Stomach (tissue), 9 donors: ENCODE data around the gene ISG20L2. TPM values are rescaled to one million over a fixed set of nuclear protein-coding genes. Genes with fewer than 3 reads are reported as not detected.
A peak's percentile ranks its signal among the peaks of the same experiment; 100 is the strongest.

ENCODE experiments used
- DNase-seq, 2 donors: peaks; one replicate each; pipeline versions ENCODE4 v3.0.0 to v3.0.0-alpha.2; 2013 to 2019
- H3K27ac ChIP-seq, 5 donors: fragments of 200-600 bp in 4 of 5; sonication (generic) in 4 of 5; one replicate each; pipeline ENCODE4 v1.5.1; 2013 to 2019; ENCODE audit warnings: mild to moderate bottlenecking in 1 of 5, moderate library complexity in 1 of 5
- H3K27me3 ChIP-seq, 3 donors: fragments of 200-600 bp; sonication (generic); one replicate each; pipeline ENCODE4 v1.5.1; 2017 to 2019; ENCODE audit warnings: mixed run types in 1 of 3
- H3K36me3 ChIP-seq, 4 donors: fragments of 200-600 bp; sonication (generic); 1 replicate in 3 of 4; 2 replicates in 1 of 4; pipeline ENCODE4 v1.5.1; 2016 to 2019
- H3K4me1 ChIP-seq, 4 donors: fragments of 200-600 bp; sonication (generic); one replicate each; pipeline ENCODE4 v1.5.1; 2016 to 2019
- H3K4me3 ChIP-seq, 4 donors: fragments of 200-600 bp; sonication (generic) in 3 of 4; one replicate each; pipeline ENCODE4 v1.5.1; 2016 to 2019; ENCODE audit warnings: mild to moderate bottlenecking in 1 of 4
- H3K9me3 ChIP-seq, 4 donors: fragments of 200-600 bp; sonication (generic); one replicate each; pipeline ENCODE4 v1.5.1; 2016 to 2019
- CTCF ChIP-seq, 7 experiments: fragments of 450-650 bp in 4 of 7; fragments of 200-600 bp in 3 of 7; sonication (generic) in 3 of 7; IDR thresholded peaks; one replicate each; pipeline ENCODE4 v1.5.1; 2016 to 2019; ENCODE audit warnings: antibody characterized with exemption in 7 of 7, control low read depth in 2 of 7, mild to moderate bottlenecking in 1 of 7
- EP300 ChIP-seq: sonication (generic); formaldehyde crosslinking; IDR thresholded peaks from one replicate; pipeline ENCODE4 v1.6.1; 2017; ENCODE audit warnings: antibody characterized with exemption
- POLR2A ChIP-seq, 4 donors: fragments of 450-650 bp; IDR thresholded peaks; one replicate each; pipeline ENCODE4 v1.6.1; 2016; ENCODE audit warnings: antibody characterized with exemption in 4 of 4, control low read depth in 2 of 4, mild to moderate bottlenecking in 1 of 4, moderate library complexity in 1 of 4
- POLR2AphosphoS5 ChIP-seq, 3 donors: sonication (generic); formaldehyde crosslinking; IDR thresholded peaks; one replicate each; pipeline ENCODE4 v1.6.1; 2016; ENCODE audit warnings: antibody characterized with exemption in 3 of 3
- WGBS, 5 donors: extraction: QIAGEN DNeasy Blood & Tissue Kit in 3 of 5; methylation state at CpG; one replicate each; pipeline versions ENCODE4 v1.1.5 to v1.1.7; 2013 to 2018; 5-methylcytosine and 5-hydroxymethylcytosine counted together
- intact Hi-C: fragments of 100-400 bp; cut with DNase I; formaldehyde crosslinking; loops from one replicate; pipeline ENCODE4 v1.15.1; 2023; ENCODE audit warnings: low total_unique reads
- polyA plus RNA-seq, 3 donors: library from polyadenylated mRNA; stranded (reverse); fragments of 200-250 nt; gene quantifications; one replicate each; pipeline ENCODE4 v1.2.3, GENCODE V29; 2013
- total RNA-seq, 5 donors: library from RNA; depleted of rRNA; stranded (reverse); fragments of >200 nt; gene quantifications; one replicate each; pipeline versions ENCODE4 v1.1.0 to v1.2.3, GENCODE V29; 2014 to 2016
- donor health status: healthy with polysubstance abuse.
- donor health status: Bipolar disorder and iron deficiency.
- donor health status: healthy.

ISG20L2 gene
- total and polyA plus RNA-seq, 8 donors, result 4.5 to 65.5 (median 11.7) TPM

GRCh38 chr1:156692441-156692924 is 36.1 kb downstream of the ISG20L2 start:
- peak in 1 of 2 donors; percentile 61 for DNase-seq
- WGBS, 5 donors, result 6 to 9% (median 7%) methylated on average over 13 of the region's 13 CpGs
- intact Hi-C loops, result loop anchor here (5.0 kb wide), 1 partner anchor 35 kb away; the partner anchor contains the start of genes ISG20L2 and METTL25B
- Histone ChIP-seq H3K9me3 (no peaks in the 10 kb centered on the region), H3K4me1 (peaks cover 7 to 45% (median 38%) of the 10 kb centered on the region in 4 donors), H3K27me3 (peaks cover 0 to 74% (median 39%) of the 10 kb centered on the region in 3 donors), H3K27ac (peak overlapping the region in 3 of 5 donors; percentile 6 to 42 (median 14)), H3K36me3 (no peaks in the 10 kb centered on the region), H3K4me3 (no peak overlapping the region)
- TF ChIP-seq EP300 (no peak), POLR2A (IDR thresholded peaks at IDR 0.05) (no peak), CTCF (IDR thresholded peaks at IDR 0.05) (no peak), POLR2AphosphoS5 (IDR thresholded peaks at IDR 0.05) (no peak)

GRCh38 chr1:156691665-156692440 is 36.7 kb downstream of the ISG20L2 start:
- DNase-seq, result peak in 1 of 2 donors; percentile 57
- H3K36me3 ChIP-seq, result no peaks in the 10 kb centered on the region
- no peaks in the 10 kb centered on the region for H3K9me3 ChIP-seq
- peaks cover 0 to 77% (median 37%) of the 10 kb centered on the region in 3 donors for H3K27me3 ChIP-seq
- H3K4me1 ChIP-seq, result peaks cover 7 to 45% (median 38%) of the 10 kb centered on the region in 4 donors
- intact Hi-C loops, result loop anchor here (5.0 kb wide), 1 partner anchor 35 kb away; the partner anchor contains the start of genes ISG20L2 and METTL25B
- peak overlapping the region in 2 of 5 donors; percentile 14 to 42 for H3K27ac ChIP-seq
- H3K4me3 ChIP-seq, result no peak overlapping the region
- TF ChIP-seq EP300, result no peak
- peak in 1 of 7 experiments; percentile 2 for TF ChIP-seq CTCF (IDR thresholded peaks at IDR 0.05)
- TF ChIP-seq POLR2A (IDR thresholded peaks at IDR 0.05), result no peak
- 29 to 41% (median 37%) methylated on average over 14 to 20 of the region's 20 CpGs for WGBS, 5 donors

DNA sequence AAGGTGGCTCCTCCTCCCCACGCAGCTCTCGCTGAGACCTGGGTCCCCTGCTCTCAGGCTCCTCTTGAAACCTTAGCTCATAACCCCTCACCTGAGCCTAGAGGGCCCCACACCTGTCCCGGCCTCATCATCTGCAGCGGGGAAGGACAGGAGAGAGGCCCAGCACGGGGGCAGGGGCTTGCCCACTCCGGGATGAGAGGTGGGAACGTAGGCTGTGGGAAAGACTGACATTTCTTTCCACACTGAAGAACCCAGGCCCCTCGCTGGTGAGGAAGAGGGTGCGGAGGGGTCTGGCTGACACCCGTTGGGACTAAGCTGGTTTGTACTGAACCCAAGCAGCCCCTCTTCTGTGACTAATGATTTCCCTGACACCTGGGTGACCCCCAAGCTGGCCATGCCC is 37.4 kb downstream of the ISG20L2 start:
- Histone ChIP-seq H3K27ac (no peak overlapping the region), H3K36me3 (no peaks in the 10 kb centered on the region), H3K4me1 (peaks cover 7 to 45% (median 38%) of the 10 kb centered on the region in 4 donors), H3K27me3 (peaks cover 0 to 83% (median 40%) of the 10 kb centered on the region in 3 donors), H3K9me3 (no peaks in the 10 kb centered on the region), H3K4me3 (no peak overlapping the region)
- WGBS, 5 donors, result 63 to 81% (median 76%) methylated on average over 10 of the region's 10 CpGs
- TF ChIP-seq CTCF (IDR thresholded peaks at IDR 0.05), result no peak
- no peak for TF ChIP-seq POLR2A (IDR thresholded peaks at IDR 0.05)
- no peak for TF ChIP-seq EP300
- intact Hi-C loops, result loop anchor here (5.0 kb wide), 1 partner anchor 36 kb away; the partner anchor contains the start of genes ISG20L2 and METTL25B
- no peak for DNase-seq

GRCh38 chr1:156690675-156691036 is 37.9 kb downstream of the ISG20L2 start:
- H3K4me1 ChIP-seq, result peaks cover 7 to 45% (median 38%) of the 10 kb centered on the region in 4 donors
- intact Hi-C loops, result loop anchor here (5.0 kb wide), 1 partner anchor 37 kb away; the partner anchor contains the start of genes ISG20L2 and METTL25B
- H3K9me3 ChIP-seq, result no peaks in the 10 kb centered on the region
- 65 to 80% (median 76%) methylated on average over 8 of the region's 8 CpGs for WGBS, 5 donors
- no peak for DNase-seq
- H3K4me3 ChIP-seq, result no peak overlapping the region
- TF ChIP-seq CTCF (IDR thresholded peaks at IDR 0.05), result no peak
- H3K27me3 ChIP-seq, result peaks cover 0 to 89% (median 44%) of the 10 kb centered on the region in 3 donors
- no peak overlapping the region for H3K27ac ChIP-seq
- no peaks in the 10 kb centered on the region for H3K36me3 ChIP-seq
